ENCODE results near the gene MAPRE2. TPM values are rescaled to one million over a fixed set of nuclear protein-coding genes. Genes with fewer than 3 reads are reported as not detected.

Gene MAPRE2
- total RNA-seq, 1 experiment from 2014 or later: 9.1 TPM

DNA sequence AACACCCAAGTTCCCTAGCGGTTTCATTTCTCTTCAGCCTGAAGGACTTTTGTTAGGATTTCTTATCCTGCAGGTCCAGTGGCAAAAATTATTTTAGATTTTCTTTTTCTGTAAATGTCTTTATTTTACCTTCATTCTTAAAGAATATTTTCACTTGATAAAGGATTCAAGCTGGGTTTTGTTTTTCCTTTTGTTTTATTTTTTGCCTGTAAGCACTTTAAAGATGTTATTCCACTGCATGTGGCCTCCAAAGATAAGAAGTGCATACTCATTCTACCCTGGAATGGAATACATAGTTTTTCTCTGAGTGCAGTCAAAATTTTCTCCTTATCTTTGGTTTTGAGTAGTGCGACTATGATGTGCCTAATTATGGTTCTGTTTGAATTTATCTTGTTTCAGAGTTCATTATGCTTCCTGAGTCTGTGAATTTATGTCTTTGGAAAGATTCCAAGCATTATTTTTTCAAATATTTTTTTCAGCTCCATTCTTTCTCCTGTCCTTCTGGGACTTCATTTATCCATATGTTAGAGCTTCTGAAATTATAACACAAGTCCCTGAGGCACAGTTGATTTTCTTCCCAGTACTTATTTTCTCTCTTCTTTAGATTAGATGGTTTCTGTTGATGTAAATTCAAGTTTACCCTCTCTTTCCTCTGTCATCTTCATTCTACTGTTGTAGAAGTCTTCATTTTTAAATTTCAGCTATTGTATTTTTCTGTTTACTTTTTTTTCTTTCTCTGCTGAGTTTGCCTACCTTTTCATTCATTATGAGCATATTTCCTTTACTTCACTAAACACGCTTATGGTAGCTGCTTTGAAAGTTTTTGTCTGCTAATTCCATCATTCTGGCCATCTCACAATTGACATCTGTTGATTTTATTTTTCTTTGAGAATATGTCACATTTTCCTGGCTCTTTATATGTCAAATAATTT, 69.6 kb downstream of the MAPRE2 start:
- Histone ChIP-seq H3K79me2 (ENCODE audit: low read depth) (no peaks in the 10 kb centered on the region), H3K4me1 (replicated peaks; ENCODE audit: insufficient read depth) (no peaks in the 10 kb centered on the region), H3K36me3 (ENCODE audit: low read depth) (no peaks in the 10 kb centered on the region), H3F3A (ENCODE audit: insufficient read depth, low read depth) (no peaks in the 10 kb centered on the region), H3K9me2 (ENCODE audit: insufficient read depth) (no peaks in the 10 kb centered on the region), H3K4me2 (no peak overlapping the region), H3K9me3 (ENCODE audit: insufficient read depth, low read depth) (no peaks in the 10 kb centered on the region), H3K4me3 (no peak overlapping the region), H2AFZ (no peak overlapping the region), H3K27ac (no peak overlapping the region), H3K27me3 (ENCODE audit: insufficient read depth, low read depth) (no peaks in the 10 kb centered on the region), H4K20me1 (ENCODE audit: insufficient read depth) (no peaks in the 10 kb centered on the region)
- ChIA-PET POLR2A (ENCODE audit: unreplicated experiment) (no interaction called here), CTCF (no interaction called here)
- DNase-seq: no peak
- no peak for TF ChIP-seq EZH2 (IDR thresholded peaks at IDR 0.05; ENCODE audit: low read depth)
- TF ChIP-seq, protein P1, sequence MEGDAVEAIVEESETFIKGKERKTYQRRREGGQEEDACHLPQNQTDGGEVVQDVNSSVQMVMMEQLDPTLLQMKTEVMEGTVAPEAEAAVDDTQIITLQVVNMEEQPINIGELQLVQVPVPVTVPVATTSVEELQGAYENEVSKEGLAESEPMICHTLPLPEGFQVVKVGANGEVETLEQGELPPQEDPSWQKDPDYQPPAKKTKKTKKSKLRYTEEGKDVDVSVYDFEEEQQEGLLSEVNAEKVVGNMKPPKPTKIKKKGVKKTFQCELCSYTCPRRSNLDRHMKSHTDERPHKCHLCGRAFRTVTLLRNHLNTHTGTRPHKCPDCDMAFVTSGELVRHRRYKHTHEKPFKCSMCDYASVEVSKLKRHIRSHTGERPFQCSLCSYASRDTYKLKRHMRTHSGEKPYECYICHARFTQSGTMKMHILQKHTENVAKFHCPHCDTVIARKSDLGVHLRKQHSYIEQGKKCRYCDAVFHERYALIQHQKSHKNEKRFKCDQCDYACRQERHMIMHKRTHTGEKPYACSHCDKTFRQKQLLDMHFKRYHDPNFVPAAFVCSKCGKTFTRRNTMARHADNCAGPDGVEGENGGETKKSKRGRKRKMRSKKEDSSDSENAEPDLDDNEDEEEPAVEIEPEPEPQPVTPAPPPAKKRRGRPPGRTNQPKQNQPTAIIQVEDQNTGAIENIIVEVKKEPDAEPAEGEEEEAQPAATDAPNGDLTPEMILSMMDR (conservative IDR thresholded peaks at IDR 0.05): no peak
- intact Hi-C loops (cut with micrococcal nuclease; ENCODE audit: unreplicated experiment): no loop called here
- BruUV-seq (replicated peaks): no TSS peak

DNA sequence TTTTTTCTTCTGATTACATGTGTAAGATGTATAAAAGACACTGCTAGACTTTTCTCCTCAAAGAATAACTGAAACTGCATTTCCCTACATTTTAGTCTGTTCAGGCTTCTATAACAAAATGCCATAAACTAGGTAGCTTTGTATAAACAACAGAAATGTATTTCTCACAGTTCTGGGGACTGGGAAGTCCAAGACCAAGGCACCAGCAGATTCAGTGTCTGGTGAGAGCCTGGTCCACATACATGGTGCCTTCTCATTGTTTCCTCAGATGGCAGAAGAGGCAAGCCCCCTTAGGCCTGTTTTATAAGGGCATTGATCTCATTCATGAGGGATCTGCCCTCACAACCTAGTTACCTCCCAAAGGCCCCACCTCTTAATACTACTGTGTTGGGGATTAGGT, 71.5 kb downstream of the MAPRE2 start:
- Histone ChIP-seq H3K79me2 (ENCODE audit: low read depth) (no peaks in the 10 kb centered on the region), H3K4me1 (replicated peaks; ENCODE audit: insufficient read depth) (no peaks in the 10 kb centered on the region), H3K27ac (no peak overlapping the region), H3K9me3 (ENCODE audit: insufficient read depth, low read depth) (no peaks in the 10 kb centered on the region), H3K36me3 (ENCODE audit: low read depth) (no peaks in the 10 kb centered on the region), H3K9me2 (ENCODE audit: insufficient read depth) (no peaks in the 10 kb centered on the region), H3K27me3 (ENCODE audit: insufficient read depth, low read depth) (no peaks in the 10 kb centered on the region), H3F3A (ENCODE audit: insufficient read depth, low read depth) (no peaks in the 10 kb centered on the region), H3K4me3 (no peak overlapping the region), H2AFZ (no peak overlapping the region), H4K20me1 (ENCODE audit: insufficient read depth) (no peaks in the 10 kb centered on the region), H3K4me2 (no peak overlapping the region)
- DNase-seq: no peak
- CTCF ChIA-PET: no interaction called here
- POLR2A ChIA-PET (ENCODE audit: unreplicated experiment): no interaction called here
- intact Hi-C loops (cut with micrococcal nuclease; ENCODE audit: unreplicated experiment): no loop called here
- no TSS peak for BruUV-seq (replicated peaks)
- no peak for TF ChIP-seq EZH2 (IDR thresholded peaks at IDR 0.05; ENCODE audit: low read depth)
- TF ChIP-seq, protein P1 (conservative IDR thresholded peaks at IDR 0.05): no peak

DNA sequence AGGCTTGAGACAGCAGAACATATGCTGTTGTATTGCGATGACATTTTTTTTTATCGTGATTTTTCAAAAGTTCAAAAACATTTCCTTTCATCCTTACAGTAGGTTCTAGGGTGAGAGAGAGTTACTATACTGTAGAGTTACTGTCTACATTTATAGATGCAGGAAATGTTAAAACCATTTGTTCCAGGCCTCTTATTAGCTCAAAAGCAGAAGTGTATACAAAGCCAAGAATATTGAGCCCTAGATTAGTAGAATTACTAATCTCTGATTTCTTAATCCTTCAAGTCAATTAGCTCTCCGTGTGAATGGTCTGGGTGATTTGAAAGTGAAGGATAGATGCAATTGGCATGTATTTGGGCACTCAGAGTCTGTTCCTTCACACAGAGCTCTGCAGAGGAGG, 73.1 kb downstream of the MAPRE2 start:
- H3K79me2 ChIP-seq (ENCODE audit: low read depth): no peaks in the 10 kb centered on the region
- ChIA-PET CTCF (no interaction called here), POLR2A (ENCODE audit: unreplicated experiment) (no interaction called here)
- H3K4me2 ChIP-seq: no peak overlapping the region
- no peaks in the 10 kb centered on the region for H3K9me2 ChIP-seq (ENCODE audit: insufficient read depth)
- intact Hi-C loops (cut with micrococcal nuclease; ENCODE audit: unreplicated experiment): no loop called here
- no TSS peak for BruUV-seq (replicated peaks)
- H3K4me3 ChIP-seq: no peak overlapping the region
- no peak overlapping the region for H2AFZ ChIP-seq
- H3F3A ChIP-seq (ENCODE audit: insufficient read depth, low read depth): no peaks in the 10 kb centered on the region
- H4K20me1 ChIP-seq (ENCODE audit: insufficient read depth): no peaks in the 10 kb centered on the region
- H3K36me3 ChIP-seq (ENCODE audit: low read depth): no peaks in the 10 kb centered on the region
- H3K4me1 ChIP-seq (replicated peaks; ENCODE audit: insufficient read depth): no peaks in the 10 kb centered on the region
- no peak overlapping the region for H3K27ac ChIP-seq
- no peak for DNase-seq
- H3K27me3 ChIP-seq (ENCODE audit: insufficient read depth, low read depth): no peaks in the 10 kb centered on the region
- TF ChIP-seq, protein P1 (conservative IDR thresholded peaks at IDR 0.05): no peak
- TF ChIP-seq EZH2 (IDR thresholded peaks at IDR 0.05; ENCODE audit: low read depth): no peak
- H3K9me3 ChIP-seq (ENCODE audit: insufficient read depth, low read depth): no peaks in the 10 kb centered on the region

Measured in PC-9 (cell line).